Breast epithelium (tissue), 3 donors: ENCODE measurements around the gene AK9.

Experiments used
- POLR2AphosphoS5 ChIP-seq, 3 donors: sonication (generic); formaldehyde crosslinking; IDR thresholded peaks; one replicate each; pipeline ENCODE4 v1.6.1; 2017; ENCODE audit warnings: antibody characterized with exemption in 3 of 3
- TF ChIP-seq, protein P1 (sequence below), 3 donors: fragments of 450-650 bp; IDR thresholded peaks; one replicate each; pipeline ENCODE4 v1.5.1; 2016 to 2017; ENCODE audit warnings: antibody characterized with exemption in 3 of 3, mild to moderate bottlenecking in 3 of 3, moderate library complexity in 3 of 3

DNA sequence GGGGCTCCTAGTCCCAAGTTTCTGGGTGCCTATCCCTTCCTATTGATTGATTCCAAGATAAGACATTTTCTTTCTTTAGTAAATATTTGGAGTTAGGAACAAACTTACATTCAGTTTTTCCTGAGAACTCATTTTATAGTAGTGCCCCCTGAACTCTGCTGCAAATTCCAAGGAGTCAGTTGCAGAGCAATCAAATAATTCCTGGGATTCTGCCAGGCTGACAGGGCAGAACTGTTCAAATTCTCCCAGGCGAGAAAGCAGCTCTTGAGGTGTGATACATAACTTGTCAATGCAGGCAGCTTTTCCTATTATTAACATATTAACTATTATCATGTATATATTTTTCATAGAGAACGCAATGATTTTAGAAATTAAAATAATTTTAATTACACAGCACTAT is 192.1 kb downstream of the AK9 start:
- TF ChIP-seq, protein P1, sequence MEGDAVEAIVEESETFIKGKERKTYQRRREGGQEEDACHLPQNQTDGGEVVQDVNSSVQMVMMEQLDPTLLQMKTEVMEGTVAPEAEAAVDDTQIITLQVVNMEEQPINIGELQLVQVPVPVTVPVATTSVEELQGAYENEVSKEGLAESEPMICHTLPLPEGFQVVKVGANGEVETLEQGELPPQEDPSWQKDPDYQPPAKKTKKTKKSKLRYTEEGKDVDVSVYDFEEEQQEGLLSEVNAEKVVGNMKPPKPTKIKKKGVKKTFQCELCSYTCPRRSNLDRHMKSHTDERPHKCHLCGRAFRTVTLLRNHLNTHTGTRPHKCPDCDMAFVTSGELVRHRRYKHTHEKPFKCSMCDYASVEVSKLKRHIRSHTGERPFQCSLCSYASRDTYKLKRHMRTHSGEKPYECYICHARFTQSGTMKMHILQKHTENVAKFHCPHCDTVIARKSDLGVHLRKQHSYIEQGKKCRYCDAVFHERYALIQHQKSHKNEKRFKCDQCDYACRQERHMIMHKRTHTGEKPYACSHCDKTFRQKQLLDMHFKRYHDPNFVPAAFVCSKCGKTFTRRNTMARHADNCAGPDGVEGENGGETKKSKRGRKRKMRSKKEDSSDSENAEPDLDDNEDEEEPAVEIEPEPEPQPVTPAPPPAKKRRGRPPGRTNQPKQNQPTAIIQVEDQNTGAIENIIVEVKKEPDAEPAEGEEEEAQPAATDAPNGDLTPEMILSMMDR (IDR thresholded peaks at IDR 0.05) = no peak
- TF ChIP-seq POLR2AphosphoS5 (IDR thresholded peaks at IDR 0.05) = no peak
